ENCODE measurements around the gene PCDH18. TPM values are rescaled to one million over a fixed set of nuclear protein-coding genes. Genes with fewer than 3 reads are reported as not detected.

PCDH18 gene
- total and polyA plus RNA-seq, 2 donors (not counting 1 experiment from before 2014, with no cell fraction given), result not detected

DNA sequence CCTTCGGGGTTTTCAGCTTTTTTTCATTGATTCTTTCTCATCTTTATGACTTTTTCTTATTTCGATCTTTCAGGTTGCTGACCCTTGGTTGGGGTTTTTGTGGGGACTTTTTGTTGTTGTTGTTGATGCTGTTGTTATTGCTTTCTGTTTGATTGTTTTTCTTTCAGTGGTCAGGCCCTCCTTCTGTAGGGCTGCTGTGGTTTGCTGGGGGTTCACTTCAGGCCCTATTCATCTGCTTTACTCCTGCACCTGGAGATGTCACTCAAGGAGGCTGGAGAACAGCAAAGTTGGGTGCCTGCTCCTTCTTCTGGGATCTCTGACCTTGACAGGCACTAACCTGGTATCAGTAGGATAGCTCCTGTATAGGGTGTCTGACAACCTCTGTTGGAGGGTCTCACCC is 39.9 kb upstream of the PCDH18 start:
- Histone ChIP-seq H4K20me1 (ENCODE audit: control insufficient read depth, insufficient read depth, low read length, poor library complexity, severe bottlenecking) (no peaks in the 10 kb centered on the region), H3K36me3 (replicated peaks in 1 of 2; ENCODE audit: control extremely low read depth in 1 of 2, control insufficient read depth in 1 of 2, extremely low read depth in 1 of 2, insufficient read depth in 2 of 2, low read length in 1 of 2) (no peaks in the 10 kb centered on the region), H3K4me1 (ENCODE audit: control insufficient read depth in 2 of 2, insufficient read depth in 2 of 2, low read length in 2 of 2) (no peaks in the 10 kb centered on the region), H3K9me3 (ENCODE audit: control extremely low read depth in 1 of 3, control insufficient read depth in 2 of 3, insufficient read depth in 1 of 3, low read length in 2 of 3) (peaks cover 0 to 4% (median 0%) of the 10 kb centered on the region in 3 donors), H3K9ac (ENCODE audit: low read length) (no peak overlapping the region), H2AFZ (ENCODE audit: insufficient read depth, low read depth, low read length, poor library complexity, severe bottlenecking) (no peak overlapping the region), H3K4me2 (replicated peaks; ENCODE audit: low read depth, low read length, poor library complexity, severe bottlenecking) (no peak overlapping the region), H3K27me3 (replicated peaks in 1 of 4; ENCODE audit: control extremely low read depth in 1 of 4, control insufficient read depth in 3 of 4, insufficient read depth in 4 of 4, low read length in 3 of 4) (no peaks in the 10 kb centered on the region), H3K4me3 (ENCODE audit: control extremely low read depth in 1 of 5, extremely low read depth in 1 of 5, insufficient read depth in 1 of 5, low read depth in 2 of 5, low read length in 4 of 5) (no peak overlapping the region), H3K79me2 (ENCODE audit: control insufficient read depth, insufficient read depth, low read length) (no peaks in the 10 kb centered on the region), H3K27ac (ENCODE audit: low read length in 2 of 2) (no peak overlapping the region)
- intact Hi-C loops (cut with micrococcal nuclease), result no loop called here
- no peak for TF ChIP-seq EZH2 (IDR thresholded peaks at IDR 0.05; ENCODE audit: borderline replicate concordance, insufficient read depth, low read depth, low read length, poor library complexity, severe bottlenecking)
- TF ChIP-seq, protein P1, sequence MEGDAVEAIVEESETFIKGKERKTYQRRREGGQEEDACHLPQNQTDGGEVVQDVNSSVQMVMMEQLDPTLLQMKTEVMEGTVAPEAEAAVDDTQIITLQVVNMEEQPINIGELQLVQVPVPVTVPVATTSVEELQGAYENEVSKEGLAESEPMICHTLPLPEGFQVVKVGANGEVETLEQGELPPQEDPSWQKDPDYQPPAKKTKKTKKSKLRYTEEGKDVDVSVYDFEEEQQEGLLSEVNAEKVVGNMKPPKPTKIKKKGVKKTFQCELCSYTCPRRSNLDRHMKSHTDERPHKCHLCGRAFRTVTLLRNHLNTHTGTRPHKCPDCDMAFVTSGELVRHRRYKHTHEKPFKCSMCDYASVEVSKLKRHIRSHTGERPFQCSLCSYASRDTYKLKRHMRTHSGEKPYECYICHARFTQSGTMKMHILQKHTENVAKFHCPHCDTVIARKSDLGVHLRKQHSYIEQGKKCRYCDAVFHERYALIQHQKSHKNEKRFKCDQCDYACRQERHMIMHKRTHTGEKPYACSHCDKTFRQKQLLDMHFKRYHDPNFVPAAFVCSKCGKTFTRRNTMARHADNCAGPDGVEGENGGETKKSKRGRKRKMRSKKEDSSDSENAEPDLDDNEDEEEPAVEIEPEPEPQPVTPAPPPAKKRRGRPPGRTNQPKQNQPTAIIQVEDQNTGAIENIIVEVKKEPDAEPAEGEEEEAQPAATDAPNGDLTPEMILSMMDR (IDR thresholded peaks at IDR 0.05), result no peak
- H3K27me3 Mint-ChIP-seq, result no peaks in the 10 kb centered on the region
- CTCF ChIA-PET, result no interaction called here
- no peaks in the 10 kb centered on the region for H3K4me1 Mint-ChIP-seq
- no peak overlapping the region for H3K27ac Mint-ChIP-seq
- H3K4me3 Mint-ChIP-seq, result no peak overlapping the region
- POLR2A ChIA-PET, result no interaction called here
- no CpG with 5 or more reads among the region's 2 CpGs for WGBS (ENCODE audit: insufficient coverage)
- no peak for ATAC-seq (ENCODE audit: low read depth)
- H3K9me3 Mint-ChIP-seq (ENCODE audit: insufficient read depth), result peaks cover 2% of the 10 kb centered on the region
- no peak for DNase-seq

DNA sequence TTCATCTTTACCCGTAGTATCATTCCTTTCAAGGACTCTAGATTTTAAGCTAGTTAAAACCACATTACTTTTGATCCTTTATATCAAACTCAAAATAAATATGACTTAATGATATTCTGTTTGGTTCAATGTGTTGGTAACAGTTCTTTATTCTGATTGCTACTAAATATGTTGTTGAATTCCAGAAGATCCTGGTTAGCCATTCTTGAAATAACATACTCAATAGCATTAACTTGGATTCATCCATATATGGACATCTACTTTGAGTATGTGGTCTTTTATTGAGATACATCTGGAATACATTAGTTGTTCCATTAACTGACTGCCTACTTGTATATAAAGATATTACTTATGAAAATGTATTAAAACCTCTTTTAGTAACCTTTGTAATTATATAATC is 27.5 kb upstream of the PCDH18 start:
- Histone ChIP-seq H2AFZ (ENCODE audit: insufficient read depth, low read depth, low read length, poor library complexity, severe bottlenecking) (no peak overlapping the region), H3K27ac (ENCODE audit: low read length in 2 of 2) (no peak overlapping the region), H4K20me1 (ENCODE audit: control insufficient read depth, insufficient read depth, low read length, poor library complexity, severe bottlenecking) (no peaks in the 10 kb centered on the region), H3K27me3 (replicated peaks in 1 of 4; ENCODE audit: control extremely low read depth in 1 of 4, control insufficient read depth in 3 of 4, insufficient read depth in 4 of 4, low read length in 3 of 4) (no peaks in the 10 kb centered on the region), H3K4me3 (ENCODE audit: control extremely low read depth in 1 of 5, extremely low read depth in 1 of 5, insufficient read depth in 1 of 5, low read depth in 2 of 5, low read length in 4 of 5) (no peak overlapping the region), H3K4me2 (replicated peaks; ENCODE audit: low read depth, low read length, poor library complexity, severe bottlenecking) (no peak overlapping the region), H3K9me3 (ENCODE audit: control extremely low read depth in 1 of 3, control insufficient read depth in 2 of 3, insufficient read depth in 1 of 3, low read length in 2 of 3) (peaks cover 0 to 4% (median 1%) of the 10 kb centered on the region in 3 donors), H3K36me3 (replicated peaks in 1 of 2; ENCODE audit: control extremely low read depth in 1 of 2, control insufficient read depth in 1 of 2, extremely low read depth in 1 of 2, insufficient read depth in 2 of 2, low read length in 1 of 2) (no peaks in the 10 kb centered on the region), H3K9ac (ENCODE audit: low read length) (no peak overlapping the region), H3K4me1 (ENCODE audit: control insufficient read depth in 2 of 2, insufficient read depth in 2 of 2, low read length in 2 of 2) (no peaks in the 10 kb centered on the region), H3K79me2 (ENCODE audit: control insufficient read depth, insufficient read depth, low read length) (no peaks in the 10 kb centered on the region)
- no peak for TF ChIP-seq EZH2 (IDR thresholded peaks at IDR 0.05; ENCODE audit: borderline replicate concordance, insufficient read depth, low read depth, low read length, poor library complexity, severe bottlenecking)
- TF ChIP-seq, protein P1 (IDR thresholded peaks at IDR 0.05), result no peak
- no peak for DNase-seq
- WGBS (ENCODE audit: insufficient coverage), result no CpG with 5 or more reads among the region's 1 CpG
- Mint-ChIP-seq H3K27me3 (no peaks in the 10 kb centered on the region), H3K4me3 (no peak overlapping the region), H3K9me3 (ENCODE audit: insufficient read depth) (peaks cover 2% of the 10 kb centered on the region), H3K27ac (no peak overlapping the region), H3K4me1 (no peaks in the 10 kb centered on the region)
- ATAC-seq (ENCODE audit: low read depth), result no peak
- ChIA-PET POLR2A (no interaction called here), CTCF (no interaction called here)
- intact Hi-C loops (cut with micrococcal nuclease), result no loop called here
